NCI-H82 (cell line): ENCODE measurements around the gene OR7G2.
A peak's percentile ranks its signal among the peaks of the same experiment; 100 is the strongest.

Source experiments
- DNase-seq: peaks from one replicate; lab custom pipeline; 2025; lab: John Stamatoyannopoulos, UW

The OR7G2 gene

GRCh38 chr19:9107375-9107774 is at the start of gene OR7G2:
Gene OR7G2, minus strand, starts transcription at chr19:9107475. Its CDS starts 4,232 bp downstream, at chr19:9103243.
- DNase-seq = no peak

DNA sequence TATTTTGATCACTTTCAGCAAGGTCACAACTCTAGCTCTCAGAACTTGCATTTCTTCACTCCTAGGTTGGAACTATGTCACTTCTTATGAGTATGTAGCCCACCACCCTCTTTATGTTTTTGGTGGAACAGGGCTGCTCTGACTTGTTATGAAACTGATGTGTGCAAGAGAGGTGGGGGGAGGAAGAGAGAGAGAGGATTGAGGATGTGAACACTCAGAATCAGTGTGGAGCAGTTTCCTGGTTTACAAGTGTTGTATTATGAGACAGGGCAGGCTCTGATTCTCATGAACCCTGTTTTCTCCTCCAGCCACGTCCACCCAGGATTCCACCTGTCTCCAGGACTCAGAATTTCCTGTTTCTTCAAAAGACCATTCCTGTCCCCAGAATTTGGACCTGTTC is 49.0 kb upstream of the OR7G2 start:
- no peak for DNase-seq

DNA sequence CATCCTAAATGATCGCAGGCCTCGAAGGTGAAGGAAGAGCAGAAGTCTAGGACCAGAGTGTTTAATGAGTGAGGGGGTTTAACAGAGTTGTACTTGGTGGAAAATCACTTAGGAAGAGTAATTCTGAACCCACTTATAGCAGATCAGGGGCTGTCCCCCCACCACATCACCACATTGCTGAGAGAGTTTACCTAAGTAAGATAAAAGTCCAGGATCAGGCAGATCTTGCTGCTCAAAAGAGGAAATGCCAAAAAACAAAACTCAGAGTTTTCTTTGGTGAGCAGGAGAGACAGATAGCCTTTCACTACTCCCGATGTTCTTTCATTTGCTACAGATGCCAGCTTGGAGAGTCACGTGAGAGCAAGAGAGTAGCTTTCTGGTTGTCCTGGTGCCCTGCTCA is 48.3 kb upstream of the OR7G2 start:
- DNase-seq = no peak

DNA sequence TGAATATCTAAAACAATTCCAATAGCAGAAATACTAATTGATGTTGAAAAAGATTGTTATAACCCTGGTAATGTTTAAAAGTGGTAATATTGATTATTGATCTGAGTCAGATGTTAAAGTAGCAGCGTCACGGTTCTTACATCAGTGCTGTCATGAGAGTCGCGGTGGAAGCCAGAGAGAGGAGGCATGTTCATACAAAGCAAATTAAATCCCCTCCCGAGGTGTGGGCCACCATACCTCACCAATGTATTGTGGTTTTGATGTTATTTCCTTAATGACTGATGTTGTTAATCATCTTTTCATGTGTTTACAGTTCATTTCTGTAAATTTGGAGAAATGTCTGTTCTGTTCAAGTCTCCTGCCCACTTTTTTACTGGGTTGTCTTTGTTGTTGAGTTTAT is 44.1 kb upstream of the OR7G2 start:
- no peak for DNase-seq

GRCh38 chr19:9150650-9151049 is 43.4 kb upstream of the OR7G2 start:
- DNase-seq = no peak

DNA sequence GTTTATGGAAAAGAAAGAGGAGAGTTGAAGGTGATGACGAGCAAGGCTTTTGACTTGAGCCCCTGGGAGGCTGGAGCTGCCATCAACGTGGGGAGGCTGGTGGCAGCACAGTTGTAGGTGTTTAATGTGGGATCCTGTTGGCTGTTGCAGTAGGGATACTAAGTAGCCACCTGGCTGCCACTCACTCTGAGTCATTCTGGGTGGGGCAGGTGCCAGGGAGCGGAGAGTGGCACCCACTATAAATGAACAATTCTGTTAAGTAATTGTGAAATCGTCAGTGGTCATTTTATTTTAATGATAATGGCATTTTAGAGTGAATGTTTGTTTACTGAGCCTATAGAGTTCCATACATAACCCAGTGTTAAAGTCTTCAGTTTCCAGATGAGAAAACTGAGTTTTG is 42.7 kb upstream of the OR7G2 start:
- no peak for DNase-seq

- no peak for DNase-seq
These were observed 41.4 kb upstream of the OR7G2 start for GRCh38 chr19:9148697-9149096.

DNA sequence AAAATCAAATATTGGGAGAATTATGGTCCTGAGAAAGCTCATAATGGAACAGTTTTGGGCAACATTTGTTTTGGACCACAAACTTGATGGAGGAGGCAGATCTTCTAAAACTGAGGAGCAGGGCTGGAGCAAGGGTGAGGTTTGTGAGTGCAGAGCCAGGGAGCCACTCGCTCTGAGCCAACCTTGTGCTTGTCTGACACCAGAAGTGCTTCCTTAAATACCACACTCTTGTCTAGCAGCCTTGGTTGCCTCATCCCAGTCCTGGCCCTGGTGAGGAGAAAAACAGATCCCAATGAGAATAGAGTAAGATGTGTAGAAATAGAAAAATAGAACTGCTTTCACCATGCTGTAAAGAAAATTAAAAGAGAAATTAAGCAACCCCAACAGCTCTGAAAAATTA is 39.6 kb upstream of the OR7G2 start:
- no peak for DNase-seq

DNA sequence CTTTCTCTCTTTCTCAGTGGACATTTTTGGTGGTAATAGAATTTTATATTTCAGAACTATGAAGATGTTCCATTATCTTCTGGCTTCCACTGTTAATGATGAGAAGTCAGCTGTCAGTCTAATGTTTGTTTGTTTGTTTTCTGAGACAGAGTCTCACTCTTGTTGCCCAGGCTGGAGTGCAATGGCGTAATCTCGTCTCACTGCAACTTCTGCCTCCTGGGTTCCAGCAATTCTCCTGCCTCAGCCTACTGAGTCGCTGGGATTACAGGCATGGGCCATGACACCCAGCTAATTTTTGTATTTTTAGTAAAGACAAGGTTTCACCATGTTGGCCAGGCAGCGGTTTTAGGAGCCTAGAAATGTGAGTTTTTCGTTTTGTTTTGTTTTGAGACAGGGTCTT is 37.6 kb upstream of the OR7G2 start:
- DNase-seq = no peak

DNA sequence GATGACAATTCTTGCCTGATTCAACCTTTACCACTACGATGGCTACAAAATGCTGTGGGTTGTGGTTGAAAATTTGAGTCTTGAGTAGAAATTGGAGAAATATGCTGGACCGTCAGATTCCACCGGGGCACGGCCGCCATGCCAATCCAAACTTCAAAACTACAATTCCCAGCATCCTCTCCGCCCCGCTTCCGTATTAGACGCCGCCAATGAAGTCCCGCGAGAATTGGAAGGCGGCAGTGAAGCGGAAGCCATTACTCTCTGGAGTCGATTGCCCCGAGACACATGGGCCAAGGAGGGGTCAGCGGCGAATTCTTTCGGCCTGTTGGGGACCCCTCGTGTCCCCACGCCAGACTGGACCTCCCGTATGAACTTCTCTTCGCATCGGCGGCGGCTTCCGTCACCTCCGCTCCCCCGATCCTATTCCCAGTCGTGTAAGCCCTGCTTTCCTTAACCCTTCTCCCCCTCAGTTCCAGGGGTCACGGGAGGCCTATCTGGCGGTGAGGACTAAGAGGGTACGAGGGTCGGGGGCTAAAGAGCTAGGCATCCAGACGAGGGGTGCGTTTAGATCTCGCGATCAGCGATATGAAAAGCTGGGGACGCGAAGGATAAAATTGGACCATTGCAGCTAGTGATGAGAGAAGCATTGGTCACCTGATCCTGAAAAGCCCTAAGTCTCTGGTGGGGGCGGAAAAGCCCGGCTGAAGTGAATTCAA is 33.0 kb upstream of the OR7G2 start, which contains the start of gene ZNF317:
TSS of gene ZNF317 (plus strand) at position 239 of the 716 bp plus-strand sequence. CDS start 15,620 bp downstream, outside the sequence.
- peak; percentile 95 for DNase-seq

GRCh38 chr19:9139609-9140158 is 32.4 kb upstream of the OR7G2 start:
- no peak for DNase-seq

DNA sequence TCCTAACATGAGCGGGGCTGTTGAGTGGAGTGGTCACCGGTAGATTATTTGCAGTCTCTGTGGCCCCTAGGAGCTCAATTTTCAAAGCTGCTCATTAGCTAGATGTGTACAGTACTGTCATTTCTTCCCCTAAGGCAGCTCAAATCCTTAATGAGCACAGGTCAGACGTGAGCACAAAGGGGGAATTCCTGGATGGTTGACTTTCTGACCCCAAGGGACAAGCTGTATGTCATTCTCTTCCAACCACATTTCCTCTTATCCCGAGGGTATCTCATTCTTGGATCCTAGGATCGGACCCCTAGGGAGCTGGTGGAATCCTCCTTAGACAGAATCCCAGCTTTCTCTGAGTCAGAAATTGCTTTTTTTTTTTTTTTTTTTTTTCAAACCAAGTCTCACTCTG is 25.1 kb upstream of the OR7G2 start:
- DNase-seq = no peak

- DNase-seq = no peak
These were observed 23.7 kb upstream of the OR7G2 start for GRCh38 chr19:9130965-9131364.

DNA sequence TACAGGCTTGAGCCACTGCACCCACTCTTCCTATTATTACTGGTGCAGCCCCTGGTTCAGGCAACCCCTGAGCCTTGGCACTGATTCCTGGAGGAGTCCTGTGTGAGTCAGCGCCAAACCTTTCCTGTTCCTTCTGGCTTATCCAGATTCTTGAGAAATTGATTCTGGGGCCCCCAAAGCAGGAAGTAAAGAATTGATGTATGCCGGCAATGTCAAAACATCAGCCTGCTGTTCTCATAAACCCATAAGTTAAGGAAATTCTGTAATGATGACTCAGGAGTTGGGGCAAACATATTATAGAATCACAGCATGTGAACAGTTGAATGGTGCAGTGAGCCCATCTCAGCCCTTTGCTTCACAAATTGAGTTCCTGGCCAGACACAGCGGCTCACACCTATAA is 20.9 kb upstream of the OR7G2 start:
- no peak for DNase-seq

- DNase-seq = no peak
These were observed 19.7 kb upstream of the OR7G2 start, which contains the start of gene OR7G3 for GRCh38 chr19:9126900-9127405. Gene OR7G3, minus strand, starts transcription at chr19:9126950. Its CDS starts 0 bp downstream, at chr19:9126950.

DNA sequence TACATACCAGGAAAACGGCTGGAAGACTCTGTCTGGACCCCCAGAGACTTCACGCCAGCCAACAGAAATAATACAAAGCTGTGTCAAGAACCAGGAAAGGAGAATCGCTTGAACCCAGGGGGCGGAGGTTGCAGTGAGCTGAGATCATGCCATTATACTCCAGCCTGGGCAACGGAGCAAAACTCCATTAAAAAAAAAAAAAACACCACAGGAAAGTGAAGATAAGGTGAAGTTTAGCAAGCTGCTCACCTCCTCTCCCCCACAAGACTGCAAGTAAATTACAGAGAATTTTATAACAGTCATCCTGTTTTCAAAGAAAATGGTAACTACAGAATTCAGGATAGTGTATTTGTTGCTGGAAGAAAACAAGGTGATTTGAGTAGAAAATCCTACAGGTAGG is 9.3 kb upstream of the OR7G2 start:
- DNase-seq = no peak

GRCh38 chr19:9115307-9115813 is 8.1 kb upstream of the OR7G2 start, which contains the start of gene OR7G1:
Gene OR7G1, minus strand, starts transcription at chr19:9115763. Its CDS starts 0 bp downstream, at chr19:9115763.
- no peak for DNase-seq

- no peak for DNase-seq
These were observed 2.7 kb upstream of the OR7G2 start for GRCh38 chr19:9109959-9110358.

- no peak for DNase-seq
These were observed 20.5 kb downstream of the OR7G2 start, which contains the start of gene OR1M1 for GRCh38 chr19:9086761-9087160. Gene OR1M1, plus strand, starts transcription at chr19:9087061. Its CDS starts 6,184 bp downstream, at chr19:9093245.

DNA sequence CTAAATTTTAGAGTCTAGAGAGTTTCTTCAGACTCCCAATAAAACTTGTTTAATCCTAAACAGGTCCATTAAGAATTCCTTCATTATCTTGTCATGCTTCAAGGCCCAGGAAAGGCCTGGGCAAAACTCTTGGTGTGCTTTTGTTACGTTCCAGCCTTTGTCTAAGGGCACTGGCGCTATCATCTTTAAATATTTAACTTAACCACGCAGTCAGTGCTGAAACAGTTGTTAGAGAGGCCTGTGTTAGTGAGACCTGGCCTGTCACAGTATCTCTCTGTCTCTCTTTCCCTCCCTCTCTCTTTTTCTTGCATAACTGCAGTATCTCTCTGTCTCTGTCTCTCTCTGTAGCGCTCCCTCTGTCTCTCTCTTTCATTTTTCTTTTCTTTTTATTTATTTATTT is 28.6 kb downstream of the OR7G2 start:
- no peak for DNase-seq

DNA sequence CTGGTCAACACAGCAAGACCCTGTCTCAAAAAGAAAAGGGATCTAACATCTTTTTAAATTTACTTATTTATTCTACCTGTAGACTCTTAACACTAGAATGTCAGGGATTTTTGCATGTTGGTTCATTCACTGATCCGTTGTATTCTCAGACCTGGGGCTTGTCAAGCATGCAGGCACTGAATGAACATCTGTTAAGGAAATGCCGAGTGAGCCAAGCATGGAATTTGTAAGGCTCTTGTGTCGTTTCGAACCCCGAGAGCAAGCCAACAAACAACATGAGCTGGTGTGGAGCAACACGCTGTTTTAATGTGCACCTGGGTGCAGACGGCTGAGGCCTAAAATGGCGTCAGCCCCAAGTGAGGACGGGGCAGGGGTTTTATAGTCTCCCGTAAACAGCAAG is 30.4 kb downstream of the OR7G2 start:
- DNase-seq = no peak

DNA sequence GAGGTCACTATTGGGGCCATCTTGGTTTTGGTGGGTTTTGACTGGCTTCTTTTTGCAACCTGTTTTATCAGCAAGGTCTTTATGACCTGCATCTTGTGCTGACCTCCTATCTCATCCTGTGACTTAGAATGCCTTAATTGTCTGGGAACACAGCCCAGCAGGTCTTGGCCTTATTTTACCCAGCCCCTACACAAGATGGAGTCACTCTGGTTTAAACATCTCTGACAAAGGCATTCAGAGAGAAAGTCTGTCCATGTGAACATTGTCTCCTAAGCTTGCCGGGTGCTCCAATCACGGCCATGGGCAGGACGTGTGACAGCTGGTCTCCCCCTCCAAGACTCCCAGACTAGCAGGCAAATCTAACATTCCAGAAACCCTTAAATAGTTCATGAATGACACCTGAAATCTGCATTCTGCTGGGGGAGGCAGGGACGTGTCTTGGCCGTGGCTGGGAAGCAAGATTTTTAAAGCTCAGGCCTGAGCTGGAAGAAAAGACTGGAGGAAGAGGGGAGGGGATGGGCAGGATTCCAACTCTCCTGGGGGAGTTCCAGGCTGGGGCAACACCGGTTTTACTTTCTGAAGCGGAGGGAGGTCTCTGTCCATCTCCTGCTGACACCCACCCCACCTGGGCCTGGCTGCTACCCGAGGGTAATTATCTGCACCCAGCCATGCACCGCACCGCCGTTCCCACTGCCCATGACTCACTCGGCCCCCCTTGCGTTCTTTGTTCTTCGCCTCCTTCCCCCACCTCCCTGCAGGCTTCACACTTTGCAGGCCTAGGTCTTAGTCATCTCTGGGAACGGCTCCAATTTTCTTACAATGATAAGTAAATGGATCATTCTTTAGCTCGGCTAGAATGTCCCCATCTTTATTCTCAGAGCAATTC is 32.0 kb downstream of the OR7G2 start:
- peak; percentile 56 for DNase-seq
